Breast epithelium (tissue), 4 donors: ENCODE results near the gene FKBP2. TPM values are rescaled to one million over a fixed set of nuclear protein-coding genes. Genes with fewer than 3 reads are reported as not detected.

Experiments used
- DNase-seq, 2 donors: peaks; one replicate each; pipeline ENCODE4 v3.0.0-alpha.2; 2019; ENCODE audit warnings: low spot score in 2 of 2
- H3K27ac ChIP-seq, 2 donors: fragments of 200-600 bp; sonication (generic) in 1 of 2; one replicate each; pipeline ENCODE4 v1.5.1; 2016 to 2019; ENCODE audit warnings: mild to moderate bottlenecking in 1 of 2
- H3K27me3 ChIP-seq, 2 donors: fragments of 200-600 bp; sonication (generic) in 1 of 2; one replicate each; pipeline versions ENCODE4 v1.5.1 to v1.6.0; 2017 to 2019; ENCODE audit warnings: control low read depth in 1 of 2, mild to moderate bottlenecking in 1 of 2
- H3K36me3 ChIP-seq: fragments of 200-600 bp; one replicate; pipeline ENCODE4 v1.5.1; 2019
- H3K4me1 ChIP-seq, 2 donors: fragments of 200-600 bp; sonication (generic); one replicate each; pipeline ENCODE4 v1.5.1; 2016 to 2019; ENCODE audit warnings: control low read depth in 1 of 2
- H3K4me3 ChIP-seq, 3 donors: fragments of 200-600 bp; sonication (generic); 1 replicate in 2 of 3; 2 replicates in 1 of 3; pipeline ENCODE4 v1.5.1; 2016 to 2019; ENCODE audit warnings: mild to moderate bottlenecking in 3 of 3, moderate library complexity in 2 of 3
- H3K9me3 ChIP-seq, 2 donors: fragments of 200-600 bp; sonication (generic) in 1 of 2; one replicate each; pipeline ENCODE4 v1.5.1; 2016 to 2019; ENCODE audit warnings: control low read depth in 1 of 2
- CTCF ChIP-seq, 3 donors: fragments of 450-650 bp; IDR thresholded peaks; one replicate each; pipeline ENCODE4 v1.5.1; 2016 to 2017; ENCODE audit warnings: antibody characterized with exemption in 3 of 3, mild to moderate bottlenecking in 3 of 3, moderate library complexity in 3 of 3
- POLR2A ChIP-seq: fragments of 450-650 bp; IDR thresholded peaks from one replicate; pipeline ENCODE4 v1.6.1; 2016; ENCODE audit warnings: antibody characterized with exemption, mild to moderate bottlenecking, moderate library complexity
- POLR2AphosphoS5 ChIP-seq, 3 donors: sonication (generic); formaldehyde crosslinking; IDR thresholded peaks; one replicate each; pipeline ENCODE4 v1.6.1; 2017; ENCODE audit warnings: antibody characterized with exemption in 3 of 3
- intact Hi-C: fragments of 100-400 bp; cut with DNase I; formaldehyde crosslinking; loops from one replicate; pipeline ENCODE4 v1.15.1; 2023; ENCODE audit warnings: low total_unique reads
- total RNA-seq, 3 donors: library from RNA; depleted of rRNA; stranded (reverse); fragments of >200 nt; gene quantifications; one replicate each; pipeline ENCODE4 v1.1.0, GENCODE V29; 2016

FKBP2 gene
- total RNA-seq, 3 donors from 2014 or later: 51.4 to 77.3 (median 54.6) TPM

- H3K27ac ChIP-seq: peak overlapping the region; percentile 100
- H3K4me1 ChIP-seq: peaks cover 4 to 12% of the 10 kb centered on the region in 2 donors
- DNase-seq: peak in 1 of 2 donors; percentile 99
- peak overlapping the region; percentile 83 to 92 (median 87) for H3K4me3 ChIP-seq
- intact Hi-C loops: no loop called here
- H3K36me3 ChIP-seq: no peaks in the 10 kb centered on the region
- no peaks in the 10 kb centered on the region for H3K27me3 ChIP-seq
- TF ChIP-seq CTCF (IDR thresholded peaks at IDR 0.05): no peak
- TF ChIP-seq POLR2AphosphoS5 (IDR thresholded peaks at IDR 0.05): no peak
- no peak for TF ChIP-seq POLR2A
- H3K9me3 ChIP-seq: no peaks in the 10 kb centered on the region
These were observed 271 bp downstream of the FKBP2 start for GRCh38 chr11:64241241-64241490.

GRCh38 chr11:64241491-64242374 lies 838 bp downstream of the FKBP2 start:
- no peaks in the 10 kb centered on the region for H3K9me3 ChIP-seq
- H3K4me3 ChIP-seq: peak overlapping the region; percentile 83 to 92 (median 87)
- peak overlapping the region; percentile 100 for H3K27ac ChIP-seq
- no peaks in the 10 kb centered on the region for H3K27me3 ChIP-seq
- intact Hi-C loops: no loop called here
- DNase-seq: peak; percentile 61 to 100
- H3K4me1 ChIP-seq: peaks cover 4 to 12% of the 10 kb centered on the region in 2 donors
- H3K36me3 ChIP-seq: no peaks in the 10 kb centered on the region
- TF ChIP-seq CTCF (IDR thresholded peaks at IDR 0.05): peak in 1 of 3 donors; percentile 8
- no peak for TF ChIP-seq POLR2A
- peak in 2 of 3 donors; percentile 28 to 52 for TF ChIP-seq POLR2AphosphoS5 (IDR thresholded peaks at IDR 0.05)

- Histone ChIP-seq H3K9me3 (no peaks in the 10 kb centered on the region), H3K27me3 (no peaks in the 10 kb centered on the region), H3K27ac (peak overlapping the region in 1 of 2 donors; percentile 17), H3K36me3 (no peaks in the 10 kb centered on the region), H3K4me3 (no peak overlapping the region), H3K4me1 (peaks cover 10 to 12% of the 10 kb centered on the region in 2 donors)
- no peak for DNase-seq
- TF ChIP-seq POLR2AphosphoS5 (IDR thresholded peaks at IDR 0.05) (no peak), POLR2A (no peak), CTCF (IDR thresholded peaks at IDR 0.05) (no peak)
- intact Hi-C loops: no loop called here
These were observed 2.5 kb downstream of the FKBP2 start for GRCh38 chr11:64243236-64243854.

- Histone ChIP-seq H3K4me1 (peaks cover 10 to 12% of the 10 kb centered on the region in 2 donors), H3K27me3 (no peaks in the 10 kb centered on the region), H3K27ac (peak overlapping the region in 1 of 2 donors; percentile 17), H3K9me3 (no peaks in the 10 kb centered on the region), H3K4me3 (no peak overlapping the region), H3K36me3 (no peaks in the 10 kb centered on the region)
- TF ChIP-seq CTCF (IDR thresholded peaks at IDR 0.05) (no peak), POLR2AphosphoS5 (IDR thresholded peaks at IDR 0.05) (no peak), POLR2A (no peak)
- DNase-seq: no peak
- intact Hi-C loops: no loop called here
These were observed 3.2 kb downstream of the FKBP2 start for GRCh38 chr11:64244107-64244506.

GRCh38 chr11:64244966-64245365 lies 4.1 kb downstream of the FKBP2 start:
- Histone ChIP-seq H3K4me1 (peaks cover 10 to 12% of the 10 kb centered on the region in 2 donors), H3K4me3 (peak overlapping the region; percentile 3 to 91 (median 76)), H3K27ac (peak overlapping the region; percentile 73 to 84), H3K9me3 (no peaks in the 10 kb centered on the region), H3K27me3 (no peaks in the 10 kb centered on the region), H3K36me3 (no peaks in the 10 kb centered on the region)
- intact Hi-C loops: no loop called here
- no peak for DNase-seq
- TF ChIP-seq CTCF (IDR thresholded peaks at IDR 0.05) (no peak), POLR2A (no peak), POLR2AphosphoS5 (IDR thresholded peaks at IDR 0.05) (no peak)
